H1 (cell line): Measurements from ENCODE around the gene IL2RA. TPM values are rescaled to one million over a fixed set of nuclear protein-coding genes. Genes with fewer than 3 reads are reported as not detected.

ENCODE experiments used
- CEBPB ChIP-seq: IDR thresholded peaks from 2 replicates; pipeline ENCODE4 v1.6.1; 2012; ENCODE audit warnings: low read depth, low read length
- CTBP2 ChIP-seq: IDR thresholded peaks from 2 replicates; pipeline ENCODE4 v1.7.0; 2011; ENCODE audit warnings: borderline replicate concordance, mild to moderate bottlenecking, moderate library complexity, mixed read lengths, low read length; ENCODE audit not compliant: insufficient read depth, insufficient read length
- GABPA ChIP-seq: IDR thresholded peaks from 2 replicates; pipeline ENCODE4 v1.6.1; 2011; ENCODE audit warnings: mild to moderate bottlenecking, low read length, moderate library complexity, borderline replicate concordance; ENCODE audit not compliant: insufficient read depth
- NANOG ChIP-seq: IDR thresholded peaks from 2 replicates; pipeline ENCODE4 v1.6.1; 2011; ENCODE audit warnings: low read length, low read depth, mild to moderate bottlenecking, inconsistent platforms; ENCODE audit not compliant: insufficient read depth, poor library complexity, severe bottlenecking
- POLR2AphosphoS5 ChIP-seq: IDR thresholded peaks from 2 replicates; pipeline ENCODE4 v1.6.1; 2011; ENCODE audit warnings: low read depth, low read length
- polyA plus RNA-seq, 7 experiments: library from polyadenylated mRNA; depleted of rRNA in 3 of 7; stranded (reverse) in 5 of 7; unstranded in 2 of 7; fragments of >200 nt in 5 of 7; fragments of 200-250 nt in 2 of 7; gene quantifications; 1 replicate in 5 of 7; 2 replicates in 1 of 7; 4 replicates in 1 of 7; pipeline versions ENCODE4 v1.2.1 to v1.2.3, GENCODE V29; 2011 to 2013; ENCODE audit warnings: missing spikeins in 2 of 7, mixed read lengths in 2 of 7
- total RNA-seq: library from RNA; stranded (reverse); fragmentation: NEBNext Ultra II Directional; extraction: Animal tissue kit (Norgen Biotek cat#: 25700); gene quantifications from 2 replicates; pipeline ENCODE4 v1.2.1, GENCODE V29; 2021

The IL2RA gene
- total and polyA plus RNA-seq, 2 of the 8 experiments (the other 6 are each of a cell fraction or from before 2014, with no cell fraction given): not detected

DNA sequence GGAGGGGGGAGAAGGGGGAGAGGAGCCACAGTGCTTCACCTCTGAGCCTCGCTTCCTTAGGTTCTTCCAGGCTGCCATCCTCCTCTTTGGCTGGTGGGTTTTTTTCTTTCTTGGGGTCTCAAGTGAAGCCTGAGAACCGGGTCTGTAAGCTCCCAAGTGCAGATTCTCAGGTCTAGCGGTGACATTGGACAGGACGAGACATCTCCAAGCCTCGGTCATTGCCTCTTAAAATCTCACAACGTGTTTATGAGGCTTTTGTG is 84.0 kb downstream of the IL2RA start (continued):
- TF ChIP-seq POLR2AphosphoS5 (no peak), CTBP2 (no peak), CEBPB (no peak), NANOG (no peak), GABPA (no peak)
